ENCODE measurements around the gene VPS13A. TPM values are rescaled to one million over a fixed set of nuclear protein-coding genes. Genes with fewer than 3 reads are reported as not detected.

The VPS13A gene
- total and polyA plus RNA-seq, 9 of the 15 experiments (the other 6 are each of a cell fraction or from before 2014, with no cell fraction given), result 5.6 to 29.9 (median 14.7) TPM

DNA sequence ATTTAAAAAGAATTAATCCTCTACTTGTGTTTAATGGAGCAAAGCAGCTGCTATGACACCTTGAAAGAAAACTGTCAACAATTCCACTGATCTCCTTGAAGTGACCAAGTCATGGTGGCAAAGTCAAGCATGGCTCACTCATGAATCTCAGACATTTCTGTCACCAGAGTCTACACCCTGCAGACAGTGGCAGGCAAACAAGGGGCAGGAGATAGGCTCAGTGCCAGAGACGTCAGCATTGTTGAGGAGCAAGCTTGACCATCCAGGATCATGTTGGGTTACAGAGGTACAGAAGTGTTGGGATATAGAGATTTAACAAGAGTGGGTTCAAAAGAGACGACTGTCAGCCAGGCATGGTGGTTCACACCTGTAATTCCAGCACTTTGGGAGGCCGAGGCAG, 16.1 kb upstream of the VPS13A start:
- ChIA-PET POLR2A (no interaction called here), CTCF (ENCODE audit: low intra/inter-chr PET ratio) (no interaction called here)
- ATAC-seq (no peak), DNase-seq (ENCODE audit: extremely low read depth in 1 of 4, low spot score in 3 of 4) (no peak), FAIRE-seq (no peak)
- Histone ChIP-seq H3K27ac (ENCODE audit: extremely low read depth, low read depth, low read length) (no peak overlapping the region), H3K4me1 (replicated peaks in 1 of 2; ENCODE audit: control insufficient read depth in 2 of 2, insufficient read depth in 2 of 2, low read length in 2 of 2) (no peaks in the 10 kb centered on the region; a peak in 1 of 5 replicates), H3K36me3 (ENCODE audit: control insufficient read depth, insufficient read depth, low read length) (no peaks in the 10 kb centered on the region), H3K4me2 (ENCODE audit: insufficient read depth, low read length) (no peak overlapping the region), H3K27me3 (ENCODE audit: control insufficient read depth in 2 of 2, insufficient read depth in 2 of 2, low read length in 2 of 2) (no peaks in the 10 kb centered on the region; a peak in 1 of 5 replicates), H3K4me3 (no peak overlapping the region), H3K9ac (ENCODE audit: insufficient read depth in 1 of 2, low read depth in 2 of 2, low read length in 2 of 2) (no peak overlapping the region), H3K9me1 (ENCODE audit: control insufficient read depth, insufficient read depth, low read length) (no peaks in the 10 kb centered on the region), H3K79me2 (ENCODE audit: control insufficient read depth, insufficient read depth, low read length) (no peaks in the 10 kb centered on the region), H3K9me3 (replicated peaks; ENCODE audit: control insufficient read depth, insufficient read depth, low read depth, low read length) (no peaks in the 10 kb centered on the region), H2AFZ (ENCODE audit: low read depth, low read length) (no peak overlapping the region), H4K20me1 (replicated peaks; ENCODE audit: control insufficient read depth, insufficient read depth, low read length) (no peaks in the 10 kb centered on the region)
- no TSS peak for BruUV-seq (replicated peaks)
- 0% methylated on average over 2 of the region's 3 CpGs for WGBS (ENCODE audit: insufficient coverage, low coverage, missing lambda C conversion rate)
- intact Hi-C loops (cut with micrococcal nuclease), result loop anchor here (10.0 kb wide), 1 partner anchor 294 kb away; no protein-coding TSS in a partner anchor
- no peak for TF ChIP-seq NFXL1 (CRISPR knock-in tag; IDR thresholded peaks at IDR 0.05)
- no peak for TF ChIP-seq ZBTB17 (CRISPR knock-in tag; IDR thresholded peaks at IDR 0.05)
- in situ Hi-C loops (cut with MboI), result no loop called here

- no peak for DNase-seq (ENCODE audit: extremely low read depth in 1 of 4, low spot score in 3 of 4)
- no peak overlapping the region for H3K9ac ChIP-seq (ENCODE audit: insufficient read depth in 1 of 2, low read depth in 2 of 2, low read length in 2 of 2)
- H3K79me2 ChIP-seq (ENCODE audit: control insufficient read depth, insufficient read depth, low read length), result no peaks in the 10 kb centered on the region
- CTCF ChIA-PET (ENCODE audit: low intra/inter-chr PET ratio), result no interaction called here
- no peaks in the 10 kb centered on the region for H3K9me3 ChIP-seq (replicated peaks; ENCODE audit: control insufficient read depth, insufficient read depth, low read depth, low read length)
- intact Hi-C loops (cut with micrococcal nuclease) (loop anchor here (10.0 kb wide), 1 partner anchor 293 kb away; no protein-coding TSS in a partner anchor), in situ Hi-C loops (cut with MboI) (no loop called here)
- BruUV-seq (replicated peaks), result no TSS peak
- no peaks in the 10 kb centered on the region for H4K20me1 ChIP-seq (replicated peaks; ENCODE audit: control insufficient read depth, insufficient read depth, low read length)
- H2AFZ ChIP-seq (ENCODE audit: low read depth, low read length), result no peak overlapping the region
- 0% methylated on average over 1 of the region's 1 CpG for WGBS (ENCODE audit: insufficient coverage, low coverage, missing lambda C conversion rate)
- no peaks in the 10 kb centered on the region; a peak in 1 of 5 replicates for H3K27me3 ChIP-seq (ENCODE audit: control insufficient read depth in 2 of 2, insufficient read depth in 2 of 2, low read length in 2 of 2)
- POLR2A ChIA-PET, result no interaction called here
- no peak for FAIRE-seq
- no peaks in the 10 kb centered on the region for H3K9me1 ChIP-seq (ENCODE audit: control insufficient read depth, insufficient read depth, low read length)
- H3K27ac ChIP-seq (ENCODE audit: extremely low read depth, low read depth, low read length), result no peak overlapping the region
- ATAC-seq, result no peak
- H3K4me3 ChIP-seq, result no peak overlapping the region
- no peak overlapping the region for H3K4me2 ChIP-seq (ENCODE audit: insufficient read depth, low read length)
- no peaks in the 10 kb centered on the region; a peak in 1 of 5 replicates for H3K4me1 ChIP-seq (replicated peaks in 1 of 2; ENCODE audit: control insufficient read depth in 2 of 2, insufficient read depth in 2 of 2, low read length in 2 of 2)
- H3K36me3 ChIP-seq (ENCODE audit: control insufficient read depth, insufficient read depth, low read length), result no peaks in the 10 kb centered on the region
- TF ChIP-seq CLOCK (CRISPR knock-in tag; IDR thresholded peaks at IDR 0.05; ENCODE audit: borderline replicate concordance) (no peak), POLR2AphosphoS2 (IDR thresholded peaks at IDR 0.05; ENCODE audit: low read length) (no peak), ASH1L (IDR thresholded peaks at IDR 0.05; ENCODE audit: borderline replicate concordance, low read depth, partially characterized antibody) (no peak), MXD1 (CRISPR knock-in tag; IDR thresholded peaks at IDR 0.05; ENCODE audit: borderline replicate concordance, poor library complexity, severe bottlenecking) (no peak), ZC3H11A (IDR thresholded peaks at IDR 0.05; ENCODE audit: low read depth, low read length) (no peak), SPI1 (IDR thresholded peaks at IDR 0.05; ENCODE audit: borderline replicate concordance, low read depth, low read length) (no peak), HCFC1 (IDR thresholded peaks at IDR 0.05; ENCODE audit: low read depth, low read length) (no peak), RBBP5 (IDR thresholded peaks at IDR 0.05; ENCODE audit: borderline replicate concordance, insufficient read depth, low read length, poor library complexity, severe bottlenecking) (no peak), NFRKB (IDR thresholded peaks at IDR 0.05; ENCODE audit: low read depth) (no peak), IFI16 (CRISPR knock-in tag; IDR thresholded peaks at IDR 0.05) (no peak), SIN3B (IDR thresholded peaks at IDR 0.05; ENCODE audit: low read depth) (no peak), CBFB (CRISPR knock-in tag; IDR thresholded peaks at IDR 0.05) (no peak), HNRNPK (IDR thresholded peaks at IDR 0.05; ENCODE audit: low read depth, low read length, poor library complexity, severe bottlenecking) (no peak)
Measured at GRCh38 chr9:77161966-77162365, 15.4 kb upstream of the VPS13A start.

All from K562 (cell line).